Right renal pelvis (tissue), 4 donors: ENCODE measurements around the gene PYY. TPM values are rescaled to one million over a fixed set of nuclear protein-coding genes. Genes with fewer than 3 reads are reported as not detected.
A peak's percentile ranks its signal among the peaks of the same experiment; 100 is the strongest.

Source experiments
- DNase-seq, 4 donors: peaks; one replicate each; pipeline ENCODE4 v3.0.0-alpha.2; 2013; ENCODE audit warnings: low read depth in 4 of 4, low spot score in 3 of 4, missing footprints in 1 of 4
- polyA plus RNA-seq, 4 donors: library from polyadenylated mRNA; unstranded; fragments of 120-200 nt; gene quantifications; one replicate each; pipeline ENCODE4 v1.2.1, GENCODE V29; 2013; ENCODE audit not compliant: insufficient read length in 4 of 4

Gene PYY
- polyA plus RNA-seq, 4 donors, result 0.15 to 0.39 (median 0.23) TPM

DNA sequence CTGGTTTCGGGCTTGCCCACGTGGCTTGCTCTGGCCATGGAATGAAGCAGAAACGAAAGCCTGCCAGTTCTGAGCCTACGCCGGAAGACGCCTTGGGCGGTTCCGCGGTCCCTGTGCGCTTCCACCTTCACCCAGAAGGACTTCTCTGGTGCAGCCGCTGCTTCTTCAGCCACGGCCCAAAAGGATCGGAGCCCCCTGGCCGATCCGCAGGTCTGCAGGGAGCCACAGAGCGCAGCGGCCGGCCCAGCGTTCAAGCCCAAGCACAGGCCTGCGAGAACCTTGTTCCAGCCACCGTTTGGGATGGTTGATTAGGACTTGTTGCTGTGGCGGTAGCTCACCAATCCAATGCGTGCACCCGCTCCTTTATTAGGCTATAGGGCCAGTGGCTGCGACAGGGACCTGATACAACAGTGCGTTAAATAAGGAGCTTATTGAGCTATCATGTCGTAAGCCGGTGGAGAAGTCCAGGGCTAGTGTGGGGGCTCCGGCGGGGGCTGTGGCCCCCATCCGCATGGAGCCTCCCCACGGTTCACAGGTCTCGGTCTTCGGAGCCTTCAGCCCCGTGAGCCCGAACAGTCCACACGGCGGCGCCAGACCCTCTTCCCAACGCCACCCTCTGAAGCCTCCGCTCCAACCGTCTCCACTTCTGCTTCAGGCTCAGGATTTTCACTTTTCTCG, 36.3 kb downstream of the PYY start:
- DNase-seq, result no peak

DNA sequence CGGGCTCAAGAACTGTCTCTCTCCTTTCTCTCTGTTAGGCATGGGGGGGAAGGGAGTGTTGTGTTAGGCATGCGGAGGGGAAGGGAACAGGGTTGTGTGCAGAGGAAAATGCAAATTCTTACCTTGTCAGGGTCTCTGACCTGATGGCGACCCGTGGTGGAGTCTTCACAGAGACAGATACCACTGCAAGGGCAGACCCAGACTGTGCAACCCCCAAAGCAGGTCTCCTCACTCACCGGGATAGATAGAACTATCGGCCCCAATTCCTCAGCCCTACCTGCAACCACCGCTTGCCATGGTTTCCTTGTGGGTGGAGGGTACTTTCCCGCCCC, 36.8 kb downstream of the PYY start:
- DNase-seq, result no peak

DNA sequence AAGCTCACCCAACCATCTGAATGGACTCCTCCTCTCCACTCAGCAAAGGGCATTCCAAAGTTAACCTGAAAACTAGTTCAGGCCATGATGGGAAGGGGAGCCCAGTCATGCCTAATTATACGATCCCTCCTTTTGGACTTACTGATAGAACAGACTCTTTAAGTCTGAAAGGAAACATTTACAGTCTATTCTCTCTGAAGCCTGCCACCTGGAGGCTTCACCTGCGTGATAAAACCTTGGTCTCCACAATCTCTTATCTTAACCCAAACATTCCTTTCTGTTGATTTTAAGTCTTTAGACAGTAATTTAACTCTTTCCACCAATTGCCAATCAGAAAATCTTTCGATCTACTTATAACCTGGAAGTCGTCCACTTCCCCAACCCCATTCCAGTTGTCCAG, 37.4 kb downstream of the PYY start:
- no peak for DNase-seq

DNA sequence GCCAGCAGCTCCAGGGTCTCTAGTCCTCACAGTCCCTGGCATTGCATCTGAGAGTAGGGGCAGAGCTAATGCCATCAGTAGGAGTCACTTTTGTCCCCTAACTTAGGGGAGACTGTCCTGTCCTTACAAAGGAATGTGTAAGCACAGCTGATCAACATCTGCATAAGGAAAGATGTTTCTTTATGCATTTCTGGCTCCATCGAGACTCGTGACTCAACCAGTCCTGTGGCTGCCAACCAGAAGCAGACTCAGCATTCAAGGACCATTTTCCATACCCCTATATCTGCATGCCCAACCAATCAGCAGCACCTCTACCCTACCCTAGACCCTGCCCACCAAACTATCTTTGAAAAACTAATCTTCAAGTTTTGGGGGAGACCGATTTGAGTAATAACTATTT, 38.2 kb downstream of the PYY start:
- no peak for DNase-seq

DNA sequence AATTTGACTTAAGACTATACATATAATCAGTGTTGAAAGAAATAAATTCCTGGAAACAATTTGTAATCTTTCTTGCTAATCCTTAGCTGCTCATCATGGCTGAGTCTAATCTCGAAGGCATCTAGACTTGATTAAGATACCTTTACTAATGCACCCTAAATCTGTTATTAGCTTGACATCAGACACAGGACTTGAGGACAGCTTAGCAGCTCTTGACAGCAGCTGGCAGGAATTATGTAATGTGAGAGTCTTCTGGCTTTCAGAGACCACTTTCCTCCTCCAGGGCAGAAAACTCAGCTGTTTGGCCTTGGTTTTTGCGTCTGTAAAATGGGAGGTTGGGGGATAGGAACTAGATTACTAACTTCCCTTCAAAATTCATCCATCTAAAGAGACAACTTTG, 39.3 kb downstream of the PYY start:
- no peak for DNase-seq

DNA sequence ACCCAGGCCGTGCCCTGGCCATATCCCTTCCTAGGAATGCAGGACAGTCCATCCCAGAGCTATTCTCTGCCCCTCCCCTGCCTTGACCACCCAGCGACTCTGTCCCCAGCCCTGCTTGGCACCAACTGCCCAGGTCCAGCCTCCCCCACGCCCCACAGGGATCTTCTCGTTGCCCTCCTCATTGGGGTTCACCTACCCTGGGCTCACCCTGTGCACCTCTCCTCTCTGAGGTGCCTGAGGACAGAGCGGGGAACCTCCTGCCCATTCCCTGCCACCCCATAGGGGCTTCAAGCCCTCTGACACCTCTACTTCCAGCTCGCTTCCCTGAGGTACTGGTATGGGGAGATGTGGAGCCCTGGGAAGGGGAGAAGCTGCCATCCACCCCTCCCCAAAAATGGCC, 40.2 kb downstream of the PYY start:
- no peak for DNase-seq

DNA sequence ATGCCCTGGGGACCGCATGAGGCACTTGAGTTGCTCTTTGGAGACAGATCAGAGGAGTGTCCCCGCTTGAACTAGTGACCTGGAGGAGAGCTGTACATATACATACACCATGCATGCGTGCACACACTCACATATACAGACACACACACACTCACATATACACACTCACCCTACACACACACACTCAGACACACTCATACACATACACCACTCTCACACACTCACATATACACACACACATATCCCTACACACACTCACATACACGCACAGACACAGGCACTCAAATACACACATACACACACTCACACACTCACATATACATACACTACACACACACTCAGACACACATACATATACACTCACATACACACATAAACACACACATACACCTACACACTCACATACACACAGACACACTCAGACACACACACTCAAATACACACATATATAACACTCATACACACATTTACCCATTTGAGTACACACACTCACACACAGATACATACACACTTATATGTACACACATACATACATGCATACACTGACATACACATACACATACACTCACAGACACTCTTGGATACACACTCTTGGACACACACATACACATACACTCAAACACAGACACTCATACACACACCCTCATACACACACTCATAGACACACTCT, 41.0 kb downstream of the PYY start:
- no peak for DNase-seq

DNA sequence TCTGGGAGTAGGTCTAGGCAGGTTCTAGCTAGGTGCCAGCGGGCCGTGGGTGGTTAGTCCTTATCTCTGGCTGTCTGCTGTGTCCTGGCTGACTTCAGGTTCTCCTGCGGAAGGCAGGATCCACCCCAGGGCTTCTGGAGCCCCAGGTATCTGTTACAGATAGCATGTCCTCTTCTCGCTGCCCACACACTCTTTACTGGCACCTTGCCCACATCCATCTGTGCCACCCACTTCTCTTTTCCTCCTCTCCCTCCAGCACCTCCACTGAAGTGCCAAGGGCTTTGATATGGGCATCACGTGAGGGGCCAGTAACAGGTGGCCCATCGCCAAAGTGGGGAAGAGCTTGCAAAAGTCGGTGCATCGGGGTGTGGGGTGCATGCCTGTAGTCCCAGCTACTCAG, 41.8 kb downstream of the PYY start:
- no peak for DNase-seq

DNA sequence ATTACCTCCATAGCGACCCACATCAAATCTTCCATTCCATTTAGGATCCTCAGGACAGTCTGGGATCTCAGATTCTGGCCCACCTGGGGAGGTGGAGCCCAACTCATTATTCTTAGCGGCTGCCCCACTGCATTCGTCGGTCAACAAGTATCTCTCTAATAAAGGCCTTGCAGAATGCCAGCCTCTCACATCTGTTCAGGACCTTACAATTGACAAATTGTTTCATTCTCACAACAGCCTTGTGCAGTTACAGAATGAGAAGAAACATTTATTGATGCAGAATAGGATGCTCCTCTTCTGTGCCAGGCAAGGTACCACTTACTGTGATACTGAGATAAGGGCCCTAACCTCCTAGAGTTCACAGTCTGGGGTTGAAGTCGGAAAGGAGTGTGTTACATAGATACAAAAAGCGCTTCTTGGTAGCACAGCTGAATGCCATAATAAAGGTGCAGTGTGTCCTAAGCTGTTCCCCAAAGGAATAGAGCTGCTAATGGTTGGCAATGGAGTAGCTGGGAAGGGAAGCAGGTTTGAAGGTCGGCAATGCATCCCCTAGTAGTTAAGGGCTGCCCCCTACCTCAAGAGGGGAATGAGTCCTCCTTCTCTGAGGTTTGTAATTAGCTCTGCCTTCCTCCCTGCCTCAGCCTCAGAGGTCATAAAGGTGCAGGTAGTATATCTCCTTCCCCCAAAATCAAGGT, 44.1 kb downstream of the PYY start:
- DNase-seq, result no peak

DNA sequence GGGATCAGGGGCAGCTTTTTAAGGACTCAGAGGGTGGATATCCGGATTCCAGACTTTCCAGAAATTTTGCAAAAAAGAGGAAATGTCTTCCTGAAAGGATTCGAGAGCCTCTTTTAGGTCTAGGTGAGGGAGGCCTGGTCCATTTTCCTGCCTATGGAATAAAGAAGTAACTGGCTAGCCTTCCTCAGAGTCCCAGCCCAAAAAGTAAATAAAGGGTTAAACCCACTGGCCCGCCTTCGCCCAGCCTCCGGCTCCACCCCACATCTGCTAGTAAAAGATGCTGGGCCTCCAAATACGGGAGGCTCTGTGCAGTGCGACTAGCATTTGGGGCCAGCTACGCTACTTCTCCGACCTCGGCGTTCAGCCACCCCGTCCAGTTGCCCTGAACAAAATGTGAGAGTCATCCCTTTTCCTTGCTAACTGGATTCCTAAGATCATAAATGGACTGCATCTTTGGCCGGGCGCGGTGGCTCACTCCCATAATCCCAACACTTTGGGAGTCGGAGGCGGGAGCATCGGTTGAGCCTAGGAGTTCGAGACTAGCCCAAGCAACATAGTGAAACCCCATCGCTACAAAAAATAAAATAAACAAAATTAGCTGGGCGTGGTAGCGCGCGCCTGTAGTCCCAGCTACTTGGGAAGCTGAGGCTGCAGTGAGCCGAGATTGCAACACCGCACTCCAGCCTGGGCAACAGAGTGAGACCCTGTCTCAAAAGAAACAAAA, 45.6 kb downstream of the PYY start:
- DNase-seq, result peak in 1 of 4 donors; percentile 62

DNA sequence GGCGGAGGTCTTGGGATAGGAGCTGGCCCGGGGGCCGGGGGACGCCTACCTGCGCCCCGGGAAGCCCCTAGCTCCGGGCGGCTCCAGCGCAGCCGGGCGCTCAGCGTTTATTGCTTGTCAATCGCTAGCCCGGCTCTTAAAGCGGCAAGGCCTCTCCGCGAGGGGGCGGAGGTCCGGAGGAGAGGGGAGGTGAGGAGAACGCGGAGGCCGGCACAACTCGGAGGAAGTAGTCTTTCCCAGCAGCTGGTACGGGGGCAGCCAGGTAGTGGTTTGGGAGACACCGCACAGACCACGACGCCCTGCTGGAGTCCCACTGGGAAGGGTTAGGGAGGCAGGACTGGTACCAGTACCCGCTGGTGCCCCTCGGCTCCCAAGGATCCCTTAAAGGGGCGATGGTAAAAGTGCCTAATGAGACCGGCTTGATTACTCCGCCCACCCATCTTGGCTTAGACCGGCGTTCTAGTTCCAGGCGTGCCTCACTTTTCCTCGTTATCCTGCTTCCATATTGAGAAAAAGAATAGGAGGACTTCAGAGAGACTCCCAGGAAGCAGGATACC, 46.2 kb downstream of the PYY start, which contains the start of gene MPP2:
Gene MPP2, minus strand, starts transcription at position 112 of the 557 bp plus-strand sequence. CDS start 3,076 bp downstream, outside the sequence.
- peak; percentile 77 to 82 (median 80) for DNase-seq

DNA sequence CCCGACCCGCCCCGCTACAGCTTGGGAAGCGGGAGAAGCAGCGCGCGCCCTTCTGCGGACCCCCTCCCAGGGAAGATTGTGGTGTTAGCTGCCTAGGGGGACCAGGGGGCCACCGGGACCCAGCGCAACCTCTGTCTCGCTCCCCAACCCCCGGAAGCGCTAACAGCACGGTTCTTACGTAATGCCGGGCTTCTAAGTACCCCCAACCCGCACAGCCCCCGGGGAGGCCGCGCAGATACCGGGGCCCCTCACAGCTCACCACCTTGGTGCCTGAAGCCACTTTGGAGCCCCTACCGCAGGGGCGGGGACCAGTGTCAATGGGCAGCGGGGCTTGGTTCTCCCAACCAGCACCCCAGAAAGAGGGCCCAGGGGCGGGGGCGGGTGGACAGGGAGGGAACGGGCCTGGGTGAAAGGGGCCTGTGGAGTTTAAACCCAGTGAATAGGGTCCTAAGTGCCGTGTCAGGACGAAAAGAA, 46.8 kb downstream of the PYY start:
- no peak for DNase-seq

DNA sequence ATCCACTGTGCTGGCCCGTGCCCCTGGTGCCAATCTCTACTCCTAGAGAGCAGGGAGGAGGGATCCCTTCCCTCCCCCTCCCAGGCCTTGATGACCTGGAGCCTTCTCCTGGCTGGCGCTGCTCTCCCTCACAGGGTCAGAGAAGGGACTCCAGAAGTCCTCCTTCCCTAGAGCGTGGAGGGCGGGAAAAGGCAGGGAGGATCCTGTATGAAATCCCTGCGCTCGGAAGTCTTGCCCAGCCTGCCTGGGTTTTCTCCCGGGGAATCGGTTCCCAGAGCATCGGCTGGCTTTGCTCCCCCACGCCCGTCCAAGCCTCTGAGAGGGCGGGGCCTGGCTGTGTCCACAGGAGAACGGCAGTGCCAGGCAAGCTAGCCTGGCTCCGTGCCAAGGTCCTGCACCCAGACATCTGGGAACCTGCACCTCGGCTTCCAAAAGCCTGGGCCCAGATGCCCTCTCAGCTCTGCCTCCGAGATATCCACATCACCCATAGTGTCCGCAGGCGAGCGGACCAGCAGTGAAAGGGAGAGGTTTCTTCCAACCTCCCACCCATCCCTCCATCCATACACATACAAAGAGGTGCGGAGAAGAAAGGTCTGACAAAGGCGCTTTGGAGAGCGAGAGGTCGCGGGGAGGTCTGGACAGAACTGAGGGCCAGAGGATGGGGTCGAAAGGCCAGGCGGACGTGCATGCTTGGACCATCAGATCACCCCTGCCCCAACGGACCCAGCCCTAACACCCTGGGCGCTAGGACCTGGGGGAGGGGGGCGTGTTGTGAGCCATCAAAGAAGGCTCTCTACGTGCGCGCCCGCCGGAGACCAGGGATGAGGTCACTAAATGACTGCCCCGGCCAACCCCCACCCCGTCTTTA, 47.5 kb downstream of the PYY start:
- DNase-seq, result peak in 2 of 4 donors; percentile 51 to 65

DNA sequence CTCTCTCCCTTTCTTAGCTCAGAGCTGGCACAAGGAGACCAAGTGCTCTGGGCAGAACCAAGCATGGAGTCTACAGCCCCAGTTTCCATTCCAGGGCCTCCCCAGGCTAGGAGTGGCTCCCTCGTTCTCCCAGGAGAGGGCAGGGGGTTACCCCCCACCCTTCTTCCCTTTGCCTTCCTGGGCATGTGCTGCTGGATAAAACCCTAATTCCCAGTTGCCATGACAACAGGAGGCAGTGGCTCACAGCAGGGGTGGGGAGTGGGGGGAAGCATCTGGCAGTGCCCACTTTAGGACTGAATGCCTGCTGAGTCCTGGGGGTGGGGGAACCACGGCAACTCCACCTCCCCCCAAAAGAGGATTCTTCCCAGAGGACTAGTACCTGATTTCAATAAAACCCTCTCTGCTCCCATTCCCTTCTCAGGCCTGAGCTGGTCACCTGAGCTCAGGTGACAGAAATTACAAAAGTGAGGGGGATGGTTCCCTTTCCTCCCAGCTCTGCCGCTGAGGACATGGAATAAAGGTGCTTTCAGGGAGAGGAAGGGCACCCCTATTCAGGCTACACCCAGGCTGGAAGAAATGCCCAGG, 48.2 kb downstream of the PYY start:
- DNase-seq, result no peak

Other genes with a start within 250 kb of the PYY start
- 10 to 100 TPM; 54.7 to 79.6 (median 62.8) TPM for gene SOST, start 195.1 kb downstream of the PYY start, polyA plus RNA-seq
- gene DUSP3, start 175.0 kb downstream of the PYY start, polyA plus RNA-seq, result 10 to 100 TPM; 60.3 to 62.1 (median 61.6) TPM
- under 1 TPM in 1 of 4 donors, not detected in 3; 0.06 TPM for gene CFAP97D1, start 173.5 kb downstream of the PYY start, polyA plus RNA-seq
- 1 to 10 TPM; 6.1 to 8.5 (median 7.6) TPM for gene MPP3, start 120.8 kb downstream of the PYY start, polyA plus RNA-seq
- gene CD300LG, start 106.8 kb downstream of the PYY start, polyA plus RNA-seq, result 1 to 10 TPM in 1 of 4 donors, under 1 TPM in 3; 0.98 to 1.5 (median 0.99) TPM
- gene MPP2, start 46.4 kb downstream of the PYY start, polyA plus RNA-seq, result 1 to 10 TPM; 5.7 to 7.5 (median 5.9) TPM
- under 1 TPM in 2 of 4 donors, not detected in 2; 0.34 to 0.65 TPM for gene PPY, start 11.5 kb downstream of the PYY start, polyA plus RNA-seq
- 1 to 10 TPM; 2.1 to 4.7 (median 2.5) TPM for gene NAGS, start 50.7 kb upstream of the PYY start, polyA plus RNA-seq
- 10 to 100 TPM; 34.5 to 49.8 (median 39.4) TPM for gene TMEM101, start 61.0 kb upstream of the PYY start, polyA plus RNA-seq
- 10 to 100 TPM; 38.5 to 48.4 (median 45.7) TPM for gene LSM12, start 112.7 kb upstream of the PYY start, polyA plus RNA-seq
- gene G6PC3, start 116.8 kb upstream of the PYY start, polyA plus RNA-seq, result 10 to 100 TPM; 71.1 to 97.7 (median 87.5) TPM
- gene HDAC5, start 169.7 kb upstream of the PYY start, polyA plus RNA-seq, result 10 to 100 TPM; 44.5 to 56.7 (median 48.1) TPM
- 1 to 10 TPM; 3.4 to 4.7 (median 3.6) TPM for gene HROB, start 188.0 kb upstream of the PYY start, polyA plus RNA-seq
- gene ASB16, start 216.8 kb upstream of the PYY start, polyA plus RNA-seq, result 1 to 10 TPM; 1.8 to 2.3 (median 2.1) TPM
- gene TMUB2, start 233.0 kb upstream of the PYY start, polyA plus RNA-seq, result 10 to 100 TPM; 43.6 to 54.2 (median 46.4) TPM
- 10 to 100 TPM; 60.1 to 72.7 (median 68.8) TPM for gene ATXN7L3, start 245.9 kb upstream of the PYY start, polyA plus RNA-seq